ENCODE data around the gene GPR12. TPM values are rescaled to one million over a fixed set of nuclear protein-coding genes. Genes with fewer than 3 reads are reported as not detected.

GPR12 gene
- total and polyA plus RNA-seq, 2 experiments from 2014 or later: 0.13 TPM; not detected in 1

- TF ChIP-seq JUNB (IDR thresholded peaks at IDR 0.05; ENCODE audit: unreplicated experiment) (no peak), CREB1 (CRISPR knock-in tag; IDR thresholded peaks at IDR 0.05; ENCODE audit: low read depth) (no peak), ZNF462 (CRISPR knock-in tag; IDR thresholded peaks at IDR 0.05) (no peak), ZNF114 (CRISPR knock-in tag; IDR thresholded peaks at IDR 0.05) (no peak), STAT1 (IDR thresholded peaks at IDR 0.05; ENCODE audit: unreplicated experiment) (no peak), EZH2 (IDR thresholded peaks at IDR 0.05; ENCODE audit: low read depth, unreplicated experiment) (no peak), CTCF (conservative IDR thresholded peaks at IDR 0.05; ENCODE audit: low read depth in 2 of 2) (no peak), ETS1 (IDR thresholded peaks at IDR 0.05) (no peak), NANOG (IDR thresholded peaks at IDR 0.05; ENCODE audit: borderline replicate concordance) (no peak), POLR2AphosphoS5 (IDR thresholded peaks at IDR 0.05; ENCODE audit: low read depth) (no peak)
- Histone ChIP-seq H2AFZ (peak overlapping the region; percentile 87; the same call in 1 of the 2 replicates), H3K27ac (ENCODE audit: low read depth) (no peak overlapping the region), H3K4me3 (no peak overlapping the region), H3K9me2 (ENCODE audit: insufficient read depth) (no peaks in the 10 kb centered on the region), H3K36me3 (ENCODE audit: insufficient read depth) (no peaks in the 10 kb centered on the region), H3K4me1 (ENCODE audit: insufficient read depth) (no peaks in the 10 kb centered on the region), H3K27me3 (ENCODE audit: insufficient read depth) (no peaks in the 10 kb centered on the region), H3F3A (replicated peaks; ENCODE audit: low read depth) (no peaks in the 10 kb centered on the region), H3K79me2 (replicated peaks; ENCODE audit: insufficient read depth) (no peaks in the 10 kb centered on the region), H4K20me1 (replicated peaks; ENCODE audit: insufficient read depth) (no peaks in the 10 kb centered on the region), H3K4me2 (no peak overlapping the region)
- Mint-ChIP-seq H3K9me3 (peaks cover 10% of the 10 kb centered on the region), H3K36me3 (ENCODE audit: low read depth) (peaks cover 7% of the 10 kb centered on the region; the same call in 2 of the 3 replicates), H3K27ac (no peak overlapping the region), H3K4me1 (no peaks in the 10 kb centered on the region), H3K27me3 (ENCODE audit: insufficient read depth, low read depth, poor library complexity) (peaks cover 5% of the 10 kb centered on the region), H3K4me3 (no peak overlapping the region)
- ATAC-seq (no peak), DNase-seq (ENCODE audit: low spot score) (no peak)
These were observed 38.3 kb downstream of the GPR12 start for GRCh38 chr13:26722321-26722720.

Data from GM23338 (cell line).